A549 (cell line): ENCODE data around the gene ATP10A. TPM values are rescaled to one million over a fixed set of nuclear protein-coding genes. Genes with fewer than 3 reads are reported as not detected.
A peak's percentile ranks its signal among the peaks of the same experiment; 100 is the strongest.

Experiments
- ATAC-seq, 2 experiments: fragments of 200-7000 bp in 1 of 2; fragments of >200 bp in 1 of 2; cut with Nextera tagmentation in 1 of 2; cut with Tn5 transposase in 1 of 2; 3 replicates each; pipeline versions ENCODE4 v1.8.0 to v1.9.1; 2018 to 2020; ENCODE audit warnings: mild to moderate bottlenecking in 1 of 2, moderate library complexity in 1 of 2
- CTCF ChIA-PET: fragments of 300-600 bp; sonication (Branson Sonifier 250); formaldehyde crosslinking; extraction: SDS; loops from one replicate; lab custom pipeline; 2021; ENCODE audit warnings: antibody characterized with exemption, inconsistent platforms; lab: Yijun Ruan, JAX
- POLR2A ChIA-PET: fragments of 350-600 bp; formaldehyde crosslinking; extraction: SDS; loops from one replicate; lab custom pipeline; 2021; ENCODE audit warnings: antibody characterized with exemption, inconsistent platforms; lab: Yijun Ruan, JAX
- DNase-seq, 2 experiments: peaks; one replicate each; pipeline versions ENCODE4 v3.0.0 to v3.0.0-alpha.2; 2011 to 2016; ENCODE audit warnings: low read depth in 1 of 2, low spot score in 1 of 2
- FAIRE-seq: peaks from 2 replicates; lab custom pipeline; 2011; peaks lifted over from hg19 to GRCh38; lab: Jason Lieb, UNC
- H3K27ac ChIP-seq, 2 experiments: fragments of >200 bp; sonication (Bioruptor Twin); formaldehyde crosslinking; 3 replicates each; pipeline ENCODE4 v1.5.1; 2016 to 2017
- H3K4me1 ChIP-seq: fragments of >200 bp; sonication (Bioruptor Twin); formaldehyde crosslinking; 3 replicates; pipeline ENCODE4 v1.6.1; 2016
- H3K4me2 ChIP-seq: fragments of >200 bp; sonication (Bioruptor Twin); formaldehyde crosslinking; 3 replicates; pipeline ENCODE4 v1.6.1; 2016
- H3K4me3 ChIP-seq: fragments of >200 bp; sonication (Bioruptor Twin); formaldehyde crosslinking; 3 replicates; pipeline ENCODE4 v1.5.1; 2016
- H3K9me3 ChIP-seq: fragments of >200 bp; sonication (Bioruptor Twin); formaldehyde crosslinking; 3 replicates; pipeline ENCODE4 v1.6.1; 2016
- CBX2 ChIP-seq: fragments of 200-600 bp; sonication (generic); IDR thresholded peaks from 2 replicates; pipeline ENCODE4 v1.6.1; 2016; ENCODE audit warnings: low read depth, mild to moderate bottlenecking, borderline replicate concordance
- CTCF ChIP-seq: fragments of >200 bp; sonication (Bioruptor Twin); formaldehyde crosslinking; IDR thresholded peaks from 3 replicates; pipeline ENCODE4 v1.5.1; 2016
- EP300 ChIP-seq, 2 experiments: fragments of >200 bp; sonication (Bioruptor Twin); formaldehyde crosslinking; IDR thresholded peaks; 2 replicates in 1 of 2; 3 replicates in 1 of 2; pipeline ENCODE4 v1.6.1; 2016 to 2017
- GATA3 ChIP-seq: IDR thresholded peaks from 2 replicates; pipeline ENCODE4 v1.6.1; 2012; ENCODE audit warnings: borderline replicate concordance
- HMGXB4 ChIP-seq: fragments of 250-450 bp; sonication (Bioruptor Pico); IDR thresholded peaks from 2 replicates; pipeline ENCODE4 v1.5.0; 2021; ENCODE audit warnings: mild to moderate bottlenecking, moderate library complexity, borderline replicate concordance
- JUN ChIP-seq, 2 experiments: fragments of >200 bp; sonication (Bioruptor Twin); formaldehyde crosslinking; IDR thresholded peaks; 2 replicates in 1 of 2; 3 replicates in 1 of 2; pipeline ENCODE4 v1.6.1; 2016 to 2017
- KDM5A ChIP-seq: fragments of 200-600 bp; sonication (generic); IDR thresholded peaks from 2 replicates; pipeline ENCODE4 v1.6.1; 2016; ENCODE audit warnings: antibody characterized with exemption, mild to moderate bottlenecking
- PBX3 ChIP-seq: IDR thresholded peaks from 2 replicates; pipeline ENCODE4 v1.6.1; 2012
- RAD21 ChIP-seq, 2 experiments: fragments of >200 bp in 1 of 2; sonication (Bioruptor Twin) in 1 of 2; formaldehyde crosslinking in 1 of 2; IDR thresholded peaks in 1 of 2; conservative IDR thresholded peaks in 1 of 2; 2 replicates in 1 of 2; 3 replicates in 1 of 2; pipeline ENCODE4 v1.6.1; 2012 to 2018; ENCODE audit warnings: inconsistent platforms in 1 of 2
- SMC3 ChIP-seq: fragments of >200 bp; sonication (Bioruptor Twin); formaldehyde crosslinking; IDR thresholded peaks from 3 replicates; pipeline ENCODE4 v1.6.1; 2018; ENCODE audit warnings: inconsistent platforms
- SREBF2 ChIP-seq: fragments of 450-650 bp; IDR thresholded peaks from 2 replicates; pipeline ENCODE4 v1.6.1; 2014; ENCODE audit warnings: mild to moderate bottlenecking, moderate library complexity
- WGBS: methylation state at CpG from one replicate; pipeline ENCODE4 v1.1.6; 2017; ENCODE audit errors: missing lambda C conversion rate; 5-methylcytosine and 5-hydroxymethylcytosine counted together
- polyA plus RNA-seq, 4 experiments: library from polyadenylated mRNA; depleted of rRNA in 3 of 4; stranded (reverse); fragments of >200 nt; fragmentation: RNase III in 1 of 4; extraction: RNeasy Plus Mini Kit Qiagen cat#74134 plus additional on column Dnase treatment in 1 of 4; gene quantifications; 2 replicates in 3 of 4; 3 replicates in 1 of 4; pipeline ENCODE4 v1.2.3, GENCODE V29; 2011 to 2017

The ATP10A gene
- polyA plus RNA-seq, 2 of the 4 experiments (the other 2 are of a cell fraction) = 5.9 to 7.6 TPM

GRCh38 chr15:25785641-25786025, 77.5 kb downstream of the ATP10A start (continued):
- no peak for TF ChIP-seq EP300 (IDR thresholded peaks at IDR 0.05)

- FAIRE-seq (no peak), ATAC-seq (0 out of 6 replicates have a peak, but pooled peaks of 1 of the 2 experiments have one; percentile 16), DNase-seq (no peak)
- Histone ChIP-seq H3K4me2 (no peak overlapping the region), H3K27ac (no peak overlapping the region), H3K4me1 (peaks cover 28% of the 10 kb centered on the region), H3K4me3 (no peak overlapping the region), H3K9me3 (no peaks in the 10 kb centered on the region)
- POLR2A ChIA-PET = no interaction called here
- 81% methylated on average over 17 of the region's 17 CpGs for WGBS
- CTCF ChIA-PET = interaction anchor here (0.7 to 4.3 kb wide), 3 partner anchors 10 to 149 kb away, joined by 3 to 23 read pairs (median 4); no protein-coding TSS in a partner anchor
- TF ChIP-seq SREBF2 = no peak
- TF ChIP-seq GATA3 = no peak
- no peak for TF ChIP-seq CBX2
- no peak for TF ChIP-seq PBX3
- TF ChIP-seq KDM5A = no peak
Measured at GRCh38 chr15:25784876-25785640, 78.1 kb downstream of the ATP10A start.

GRCh38 chr15:25783607-25784540, 79.3 kb downstream of the ATP10A start:
- peak; percentile 19; the same call in 1 of the 3 replicates for TF ChIP-seq SMC3
- TF ChIP-seq PBX3 = no peak
- peak; percentile 18; the same call in 2 of the 3 replicates for TF ChIP-seq CTCF
- TF ChIP-seq RAD21 (conservative IDR thresholded peaks at IDR 0.05 in 1 of 2, IDR thresholded peaks at IDR 0.05 in 1 of 2) = peak in 1 of 2 experiments; percentile 29; a peak in 3 of 5 replicates
- TF ChIP-seq HMGXB4 (CRISPR knock-in tag) = no peak
- no peak for TF ChIP-seq JUN (IDR thresholded peaks at IDR 0.05)
- no peak for TF ChIP-seq GATA3
- H3K4me3 ChIP-seq = no peak overlapping the region
- H3K27ac ChIP-seq = peak overlapping the region in 1 of 2 experiments; percentile 47; a peak in 3 of 6 replicates
- CTCF ChIA-PET = interaction anchor here (1.6 to 4.3 kb wide), 2 partner anchors 12 to 150 kb away, joined by 6 to 23 read pairs; no protein-coding TSS in a partner anchor
- no peak overlapping the region for H3K4me2 ChIP-seq
- peaks cover 23% of the 10 kb centered on the region for H3K4me1 ChIP-seq
- POLR2A ChIA-PET = no interaction called here
- no peaks in the 10 kb centered on the region for H3K9me3 ChIP-seq
- DNase-seq (peak; percentile 25 to 49), FAIRE-seq (no peak), ATAC-seq (peak in 1 of 2 experiments; percentile 58; a peak in 3 of 6 replicates)
- WGBS = 68% methylated on average over 15 of the region's 19 CpGs
